ENCODE measurements around the gene HIP1.

DNA sequence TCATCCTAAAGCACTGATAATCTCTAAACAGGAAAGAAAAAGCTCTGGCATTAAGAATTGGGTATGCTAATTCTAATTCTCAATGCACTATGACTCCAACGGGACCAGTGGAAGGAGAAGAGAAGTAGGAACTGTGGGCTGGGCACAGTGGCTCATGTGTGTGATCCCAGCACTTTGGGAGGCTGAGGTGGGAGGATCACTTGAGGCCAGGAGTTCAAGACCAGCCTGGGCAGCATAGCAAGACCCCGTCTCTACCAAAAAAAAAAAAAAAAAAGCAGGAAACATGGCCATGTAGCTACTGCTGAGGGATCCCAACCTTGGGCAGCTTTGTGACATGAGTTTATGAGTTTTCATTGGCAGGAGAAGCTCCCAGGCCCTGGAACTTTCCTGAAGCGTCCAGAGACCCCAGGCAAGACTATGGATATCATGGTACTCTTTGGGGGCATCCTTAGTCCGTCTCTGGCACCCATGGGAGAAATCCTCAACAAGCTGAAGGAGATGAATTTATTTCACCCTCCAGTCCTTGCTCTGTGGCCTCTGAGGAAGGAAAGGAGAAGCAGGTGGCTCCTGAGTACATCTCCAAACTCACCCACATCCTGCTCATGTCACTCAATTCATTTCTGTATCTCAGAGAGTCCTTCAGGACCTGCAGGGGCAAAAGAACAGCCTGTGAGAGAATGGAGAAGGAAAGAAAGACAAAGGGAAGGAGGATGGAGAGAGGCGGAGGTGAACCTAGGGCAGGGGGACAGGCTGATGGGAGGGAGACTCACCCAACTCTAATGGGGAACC is 147.1 kb downstream of the HIP1 start:
- TF ChIP-seq, protein P1, sequence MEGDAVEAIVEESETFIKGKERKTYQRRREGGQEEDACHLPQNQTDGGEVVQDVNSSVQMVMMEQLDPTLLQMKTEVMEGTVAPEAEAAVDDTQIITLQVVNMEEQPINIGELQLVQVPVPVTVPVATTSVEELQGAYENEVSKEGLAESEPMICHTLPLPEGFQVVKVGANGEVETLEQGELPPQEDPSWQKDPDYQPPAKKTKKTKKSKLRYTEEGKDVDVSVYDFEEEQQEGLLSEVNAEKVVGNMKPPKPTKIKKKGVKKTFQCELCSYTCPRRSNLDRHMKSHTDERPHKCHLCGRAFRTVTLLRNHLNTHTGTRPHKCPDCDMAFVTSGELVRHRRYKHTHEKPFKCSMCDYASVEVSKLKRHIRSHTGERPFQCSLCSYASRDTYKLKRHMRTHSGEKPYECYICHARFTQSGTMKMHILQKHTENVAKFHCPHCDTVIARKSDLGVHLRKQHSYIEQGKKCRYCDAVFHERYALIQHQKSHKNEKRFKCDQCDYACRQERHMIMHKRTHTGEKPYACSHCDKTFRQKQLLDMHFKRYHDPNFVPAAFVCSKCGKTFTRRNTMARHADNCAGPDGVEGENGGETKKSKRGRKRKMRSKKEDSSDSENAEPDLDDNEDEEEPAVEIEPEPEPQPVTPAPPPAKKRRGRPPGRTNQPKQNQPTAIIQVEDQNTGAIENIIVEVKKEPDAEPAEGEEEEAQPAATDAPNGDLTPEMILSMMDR (conservative IDR thresholded peaks at IDR 0.05) = no peak
- TF ChIP-seq EZH2 (IDR thresholded peaks at IDR 0.05; ENCODE audit: low read depth) = no peak

All from PC-9 (cell line).